Head of caudate nucleus (tissue), 42 donors: Measurements from ENCODE around the gene OR51S1.
"Not testable (repeated sequence)": the region's sequence is repeated elsewhere in the genome, so short reads cannot be mapped to it uniquely, and the experiment has no call there.

ENCODE experiments used
- DNase-seq, 42 donors: peaks; one replicate each; pipeline versions ENCODE4 v3.0.0 to v3.0.0-alpha.2; 2020 to 2021; ENCODE audit warnings: mixed read lengths in 7 of 42
- intact Hi-C: fragments of 100-400 bp; cut with DNase I; formaldehyde crosslinking; loops from one replicate; pipeline ENCODE4 v1.15.0; 2022

Gene OR51S1

DNA sequence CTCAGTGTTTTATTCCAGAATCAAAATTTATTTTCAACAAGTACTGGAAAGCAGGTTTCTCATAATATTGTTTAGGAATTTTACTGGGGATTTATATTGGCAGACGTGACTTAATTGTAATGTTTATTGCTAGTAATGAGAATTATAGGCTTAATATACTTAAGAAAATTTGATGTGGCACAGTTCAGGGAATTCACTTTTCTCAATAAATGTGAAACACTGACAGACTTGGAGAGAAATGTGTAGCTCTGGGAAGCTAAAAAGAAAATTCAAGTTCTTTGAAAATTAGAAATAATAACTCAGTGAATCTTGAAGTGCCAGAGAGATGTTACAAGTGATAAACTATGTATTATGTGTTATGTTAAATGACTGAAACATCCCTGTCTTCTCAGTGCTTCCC lies 28.0 kb downstream of the OR51S1 start, which contains the start of gene OR51F2:
OR51F2 (plus strand) TSS at position 301 of the 400 bp plus-strand sequence. CDS start 101 bp downstream, outside the sequence.
- intact Hi-C loops = no loop called here
- DNase-seq = no peak

DNA sequence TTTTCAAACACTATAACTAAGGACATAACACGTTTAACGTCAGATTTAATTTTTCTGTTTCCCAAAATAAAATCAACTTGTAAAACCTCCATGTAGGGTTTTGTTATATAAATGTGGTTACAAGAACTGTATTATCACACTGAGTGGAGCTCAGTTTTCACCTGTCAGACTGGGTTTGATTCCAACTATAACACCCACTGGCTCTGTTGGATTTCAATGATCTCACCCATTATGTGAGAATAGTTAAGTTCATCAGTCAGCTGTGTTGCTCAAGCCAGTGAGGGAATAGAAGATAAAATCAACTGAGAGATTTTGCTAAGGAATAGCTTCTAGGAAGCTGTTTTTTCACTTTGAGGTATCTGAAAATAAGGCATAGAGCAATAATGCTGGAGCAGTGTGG lies 39.8 kb downstream of the OR51S1 start:
- intact Hi-C loops = no loop called here
- peak in 11 of 42 donors; percentile 7 to 72 (median 38) for DNase-seq

DNA sequence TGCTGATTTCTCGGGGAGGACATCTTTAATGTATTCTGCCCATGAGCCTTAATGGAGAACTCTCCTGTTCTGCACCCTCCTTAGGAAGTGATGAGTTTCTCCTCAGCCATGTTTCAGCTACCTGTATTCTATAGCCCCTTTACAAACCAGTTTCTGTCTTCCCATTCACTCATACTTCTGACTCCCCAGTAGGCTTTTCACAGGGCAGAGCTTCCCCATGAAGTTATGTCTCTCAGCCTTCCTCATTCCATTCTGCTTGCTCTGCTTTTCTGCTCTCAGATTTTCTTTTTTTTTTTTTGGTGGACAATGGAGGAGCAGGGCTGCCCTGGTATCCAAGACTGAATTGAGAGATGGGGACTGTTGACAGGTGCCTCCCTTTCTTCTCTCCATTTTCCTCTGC lies 40.5 kb downstream of the OR51S1 start:
- DNase-seq = no peak
- intact Hi-C loops = no loop called here

GRCh38 chr11:4804280-4804679 lies 44.7 kb downstream of the OR51S1 start, which contains the start of gene OR52R1:
TSS of gene OR52R1 (minus strand) at chr11:4804380. CDS start at chr11:4804380, 0 bp downstream.
- DNase-seq = no peak
- intact Hi-C loops = no loop called here

GRCh38 chr11:4801316-4801715 lies 47.7 kb downstream of the OR51S1 start:
- DNase-seq, intact Hi-C loops: not testable (repeated sequence)

- DNase-seq = no peak
- intact Hi-C loops = no loop called here
These were observed 50.4 kb downstream of the OR51S1 start for GRCh38 chr11:4798427-4799183.
